ENCODE data around the gene CCDC33.
A peak's percentile ranks its signal among the peaks of the same experiment; 100 is the strongest.

The CCDC33 gene

GRCh38 chr15:74380361-74381189 lies 144.4 kb downstream of the CCDC33 start:
- no peak for DNase-seq

GRCh38 chr15:74381190-74381453 lies 145.0 kb downstream of the CCDC33 start:
- DNase-seq: no peak

GRCh38 chr15:74381481-74381880 lies 145.4 kb downstream of the CCDC33 start:
- DNase-seq: no peak

- DNase-seq: peak in 54 of 56 donors; percentile 26 to 96 (median 76)
Measured at GRCh38 chr15:74382004-74382816, 146.1 kb downstream of the CCDC33 start.

GRCh38 chr15:74383286-74383685 lies 147.2 kb downstream of the CCDC33 start:
- no peak for DNase-seq

- peak in 4 of 56 donors; percentile 14 to 34 (median 20) for DNase-seq
Measured at GRCh38 chr15:74383695-74384565, 147.8 kb downstream of the CCDC33 start.

GRCh38 chr15:74384566-74384880 lies 148.4 kb downstream of the CCDC33 start:
- DNase-seq: no peak

- no peak for DNase-seq
Measured at GRCh38 chr15:74384881-74385643, 148.9 kb downstream of the CCDC33 start.

- DNase-seq: no peak
Measured at GRCh38 chr15:74385733-74386132, 149.6 kb downstream of the CCDC33 start.
